HEK293 (cell line): ENCODE results near the gene CDC42BPA.
"Not testable (repeated sequence)": the region's sequence is repeated elsewhere in the genome, so short reads cannot be mapped to it uniquely, and the experiment has no call there.

Source experiments
- CTCF ChIA-PET: fragments of 350-600 bp; formaldehyde crosslinking; extraction: SDS; loops from one replicate; lab custom pipeline; 2021; ENCODE audit warnings: antibody characterized with exemption; lab: Yijun Ruan, JAX
- POLR2A ChIA-PET: fragments of 300-600 bp; formaldehyde crosslinking; extraction: SDS; loops from one replicate; lab custom pipeline; 2020; ENCODE audit warnings: antibody characterized with exemption, inconsistent platforms; lab: Yijun Ruan, JAX
- H3K27ac ChIP-seq: fragments of 200-500 bp; sonication (Bioruptor generic); 2 replicates; pipeline ENCODE4 v1.5.1; 2014; ENCODE audit warnings: low read depth, low read length, control low read depth, inconsistent platforms; ENCODE audit errors: extremely low read depth
- H3K36me3 ChIP-seq, 2 experiments: fragments of 200-500 bp in 1 of 2; sonication (Bioruptor generic) in 1 of 2; 1 replicate in 1 of 2; 2 replicates in 1 of 2; pipeline ENCODE4 v1.5.1; 2014 to 2017; ENCODE audit warnings: inconsistent platforms in 2 of 2, low read length in 2 of 2; ENCODE audit not compliant: control insufficient read depth in 2 of 2, insufficient read depth in 1 of 2
- H3K4me1 ChIP-seq: fragments of 200-500 bp; sonication (Bioruptor generic); 2 replicates; pipeline ENCODE4 v1.5.1; 2014; ENCODE audit warnings: mild to moderate bottlenecking, low read length, inconsistent platforms; ENCODE audit not compliant: control insufficient read depth, insufficient read depth
- H3K4me3 ChIP-seq: 2 replicates; pipeline ENCODE4 v1.5.1; 2011; ENCODE audit warnings: low read depth, mild to moderate bottlenecking, control low read depth, low read length, moderate library complexity
- H3K9me3 ChIP-seq: fragments of 200-500 bp; sonication (Bioruptor generic); 2 replicates; pipeline ENCODE4 v1.5.1; 2014; ENCODE audit warnings: low read depth, low read length, inconsistent platforms; ENCODE audit not compliant: control insufficient read depth, insufficient read depth
- EGR2 ChIP-seq: fragments of 450-650 bp; formaldehyde crosslinking; IDR thresholded peaks from 2 replicates; pipeline ENCODE4 v1.5.1; 2016; ENCODE audit warnings: low read depth, missing biosample characterization, missing genetic modification characterization
- HOXD13 ChIP-seq: sonication (generic); formaldehyde crosslinking; IDR thresholded peaks from 2 replicates; pipeline ENCODE4 v1.8.0; 2022; ENCODE audit warnings: missing genetic modification reagents, borderline replicate concordance
- SCRT1 ChIP-seq: fragments of 450-650 bp; formaldehyde crosslinking; IDR thresholded peaks from 2 replicates; pipeline ENCODE4 v1.5.1; 2016; ENCODE audit warnings: missing biosample characterization, missing genetic modification characterization, borderline replicate concordance
- SCRT2 ChIP-seq: fragments of 450-650 bp; formaldehyde crosslinking; IDR thresholded peaks from 2 replicates; pipeline ENCODE4 v1.5.1; 2016; ENCODE audit warnings: missing biosample characterization, missing genetic modification characterization
- SETDB1 ChIP-seq: IDR thresholded peaks from one replicate; pipeline ENCODE4 v1.6.1; 2017; ENCODE audit warnings: mild to moderate bottlenecking, low read length, moderate library complexity, mixed read lengths; ENCODE audit not compliant: insufficient read length
- SP2 ChIP-seq: fragments of 450-650 bp; formaldehyde crosslinking; IDR thresholded peaks from 2 replicates; pipeline ENCODE4 v1.5.1; 2016; ENCODE audit warnings: missing biosample characterization, missing genetic modification characterization
- TCF7L2 ChIP-seq: IDR thresholded peaks from 2 replicates; pipeline ENCODE4 v1.6.1; 2011; ENCODE audit warnings: low read depth, mild to moderate bottlenecking, inconsistent platforms, low read length, moderate library complexity, borderline replicate concordance
- WT1 ChIP-seq: fragments of 450-650 bp; formaldehyde crosslinking; IDR thresholded peaks from 2 replicates; pipeline ENCODE4 v1.5.1; 2016; ENCODE audit warnings: missing biosample characterization, missing genetic modification characterization
- ZNF114 ChIP-seq: fragments of 450-650 bp; formaldehyde crosslinking; IDR thresholded peaks from 2 replicates; pipeline ENCODE4 v1.5.0; 2017; ENCODE audit warnings: missing biosample characterization, missing genetic modification characterization
- ZNF140 ChIP-seq: fragments of 450-650 bp; formaldehyde crosslinking; IDR thresholded peaks from 2 replicates; pipeline ENCODE4 v1.5.1; 2016; ENCODE audit warnings: missing biosample characterization, missing genetic modification characterization
- ZNF148 ChIP-seq: fragments of 450-650 bp; formaldehyde crosslinking; IDR thresholded peaks from 2 replicates; pipeline ENCODE4 v1.5.0; 2017; ENCODE audit warnings: missing biosample characterization, missing genetic modification characterization, borderline replicate concordance
- ZNF157 ChIP-seq: fragments of 450-650 bp; formaldehyde crosslinking; IDR thresholded peaks from 2 replicates; pipeline ENCODE4 v1.5.1; 2016; ENCODE audit warnings: missing biosample characterization, missing genetic modification characterization
- ZNF19 ChIP-seq: fragments of 450-650 bp; formaldehyde crosslinking; IDR thresholded peaks from 2 replicates; pipeline ENCODE4; 2016; ENCODE audit warnings: missing biosample characterization, missing genetic modification characterization, low read depth
- ZNF416 ChIP-seq: fragments of 450-650 bp; formaldehyde crosslinking; IDR thresholded peaks from 2 replicates; pipeline ENCODE4 v1.5.1; 2016; ENCODE audit warnings: missing biosample characterization, missing genetic modification characterization
- ZNF626 ChIP-seq: fragments of 450-650 bp; sonication (Bioruptor Pico); formaldehyde crosslinking; IDR thresholded peaks from 2 replicates; pipeline ENCODE4 v1.5.1; 2018; ENCODE audit warnings: missing biosample characterization, missing genetic modification characterization, inconsistent platforms
- ZNF76 ChIP-seq: fragments of 450-650 bp; formaldehyde crosslinking; IDR thresholded peaks from 2 replicates; pipeline ENCODE4; 2016; ENCODE audit warnings: low read depth, missing biosample characterization, missing genetic modification characterization, borderline replicate concordance
- ZNF830 ChIP-seq: fragments of 450-650 bp; IDR thresholded peaks from 2 replicates; pipeline ENCODE4 v1.5.0; 2018; ENCODE audit warnings: missing biosample characterization, missing genetic modification characterization, low read depth, mild to moderate bottlenecking, moderate library complexity
- TF ChIP-seq, protein P1 (sequence below): fragments of 450-650 bp; formaldehyde crosslinking; IDR thresholded peaks from 2 replicates; pipeline ENCODE4 v1.5.1; 2016; ENCODE audit warnings: missing biosample characterization, missing genetic modification characterization

CDC42BPA gene

GRCh38 chr1:227140376-227140775 is 177.9 kb downstream of the CDC42BPA start:
- Histone ChIP-seq H3K27ac (no peak overlapping the region), H3K4me3 (no peak overlapping the region), H3K4me1 (no peaks in the 10 kb centered on the region), H3K9me3 (no peaks in the 10 kb centered on the region), H3K36me3 (peaks cover 10 to 24% of the 10 kb centered on the region in 2 experiments)
- TF ChIP-seq ZNF626 (tag by site-specific recombination) (no peak), HOXD13 (CRISPR knock-in tag) (no peak), ZNF140 (no peak), WT1 (tag by site-specific recombination) (no peak), ZNF76 (tag by site-specific recombination) (no peak), ZNF416 (no peak), ZNF830 (tag by site-specific recombination) (no peak), EGR2 (tag by site-specific recombination) (no peak), ZNF19 (no peak), ZNF157 (tag by site-specific recombination) (no peak), TCF7L2 (no peak), SP2 (tag by site-specific recombination) (no peak)
- TF ChIP-seq, protein P1, sequence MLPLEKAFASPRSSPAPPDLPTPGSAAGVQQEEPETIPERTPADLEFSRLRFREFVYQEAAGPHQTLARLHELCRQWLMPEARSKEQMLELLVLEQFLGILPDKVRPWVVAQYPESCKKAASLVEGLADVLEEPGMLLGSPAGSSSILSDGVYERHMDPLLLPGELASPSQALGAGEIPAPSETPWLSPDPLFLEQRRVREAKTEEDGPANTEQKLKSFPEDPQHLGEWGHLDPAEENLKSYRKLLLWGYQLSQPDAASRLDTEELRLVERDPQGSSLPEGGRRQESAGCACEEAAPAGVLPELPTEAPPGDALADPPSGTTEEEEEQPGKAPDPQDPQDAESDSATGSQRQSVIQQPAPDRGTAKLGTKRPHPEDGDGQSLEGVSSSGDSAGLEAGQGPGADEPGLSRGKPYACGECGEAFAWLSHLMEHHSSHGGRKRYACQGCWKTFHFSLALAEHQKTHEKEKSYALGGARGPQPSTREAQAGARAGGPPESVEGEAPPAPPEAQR (tag by site-specific recombination), result no peak
- ChIA-PET CTCF (no interaction called here), POLR2A (no interaction called here)

- no peaks in the 10 kb centered on the region for H3K9me3 ChIP-seq
- no peak overlapping the region for H3K27ac ChIP-seq
- H3K36me3 ChIP-seq, result peaks cover 0 to 16% of the 10 kb centered on the region in 2 experiments; a peak in 1 of 3 replicates
- no peak overlapping the region for H3K4me3 ChIP-seq
- TF ChIP-seq ZNF114 (no peak), SETDB1 (peak; percentile 18)
- H3K4me1 ChIP-seq, result no peaks in the 10 kb centered on the region
- POLR2A ChIA-PET, result no interaction called here
- CTCF ChIA-PET, result no interaction called here
Observed at GRCh38 chr1:227136210-227136820, 182.0 kb downstream of the CDC42BPA start.

DNA sequence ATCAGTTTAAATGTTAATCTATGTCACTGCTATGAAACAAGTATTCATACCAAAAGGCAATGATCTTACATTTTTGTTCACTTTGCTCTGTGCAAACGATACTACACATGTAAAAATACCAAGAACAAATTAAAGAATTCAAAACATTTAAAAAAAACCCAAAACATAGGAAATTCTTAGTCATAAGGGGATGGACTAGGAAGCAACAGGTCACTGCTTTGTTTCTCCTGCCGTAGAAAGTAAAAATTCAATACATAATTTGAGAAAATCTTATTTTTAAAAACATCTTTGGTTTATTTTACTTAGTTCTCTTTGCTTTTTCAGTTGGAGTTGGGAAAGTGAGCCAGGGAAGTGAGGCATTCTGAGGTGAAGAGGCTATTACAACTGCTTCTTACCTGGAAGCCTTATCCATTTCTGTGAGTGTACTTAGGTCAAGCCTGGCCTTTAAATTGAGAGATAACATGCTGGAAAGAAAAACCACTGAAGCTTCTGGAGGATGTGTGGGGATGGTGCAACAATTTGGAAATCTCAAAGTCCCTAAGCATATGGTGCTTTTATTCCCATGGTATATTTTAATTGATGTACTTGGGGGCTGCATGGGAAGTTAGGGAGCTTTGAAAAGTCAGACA is 183.5 kb downstream of the CDC42BPA start:
- Histone ChIP-seq H3K4me3 (no peak overlapping the region), H3K4me1 (no peaks in the 10 kb centered on the region), H3K9me3 (no peaks in the 10 kb centered on the region), H3K27ac (no peak overlapping the region), H3K36me3 (peaks cover 0 to 10% of the 10 kb centered on the region in 2 experiments; a peak in 1 of 3 replicates)
- TF ChIP-seq SCRT1 (tag by site-specific recombination) (0 out of 2 replicates have a peak, but pooled peaks have one; percentile 59), SCRT2 (tag by site-specific recombination) (peak; percentile 89), ZNF148 (no peak)
- POLR2A ChIA-PET, result no interaction called here
- CTCF ChIA-PET, result interaction anchor here (0.7 kb wide), 2 partner anchors 15 to 35 kb away, joined by 3 read pairs; no protein-coding TSS in a partner anchor

DNA sequence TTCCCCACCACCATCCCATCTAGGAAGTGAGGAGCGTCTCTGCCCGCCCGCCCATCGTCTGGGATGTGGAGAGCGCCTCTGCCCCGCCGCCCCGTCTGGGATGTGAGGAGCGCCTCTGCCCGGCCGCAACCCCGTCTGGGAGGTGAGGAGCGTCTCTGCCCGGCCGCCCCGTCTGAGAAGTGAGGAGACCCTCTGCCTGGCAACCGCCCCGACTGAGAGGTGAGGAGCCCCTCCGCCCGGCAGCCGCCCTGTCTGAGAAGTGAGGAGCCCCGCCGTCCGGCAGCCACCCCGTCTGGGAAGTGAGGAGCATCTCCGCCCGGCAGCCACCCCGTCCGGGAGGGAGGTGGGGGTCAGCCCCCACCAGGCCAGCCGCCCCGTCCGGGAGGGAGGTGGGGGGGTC is 185.6 kb downstream of the CDC42BPA start:
- H3K9me3 ChIP-seq, H3K36me3 ChIP-seq, CTCF ChIA-PET, H3K27ac ChIP-seq, H3K4me3 ChIP-seq, POLR2A ChIA-PET, H3K4me1 ChIP-seq: not testable (repeated sequence)
